ENCODE data around the gene C16orf87. TPM values are rescaled to one million over a fixed set of nuclear protein-coding genes. Genes with fewer than 3 reads are reported as not detected.

The C16orf87 gene
- total RNA-seq, 6 donors from 2014 or later = 4.2 to 9.5 (median 6.2) TPM

DNA sequence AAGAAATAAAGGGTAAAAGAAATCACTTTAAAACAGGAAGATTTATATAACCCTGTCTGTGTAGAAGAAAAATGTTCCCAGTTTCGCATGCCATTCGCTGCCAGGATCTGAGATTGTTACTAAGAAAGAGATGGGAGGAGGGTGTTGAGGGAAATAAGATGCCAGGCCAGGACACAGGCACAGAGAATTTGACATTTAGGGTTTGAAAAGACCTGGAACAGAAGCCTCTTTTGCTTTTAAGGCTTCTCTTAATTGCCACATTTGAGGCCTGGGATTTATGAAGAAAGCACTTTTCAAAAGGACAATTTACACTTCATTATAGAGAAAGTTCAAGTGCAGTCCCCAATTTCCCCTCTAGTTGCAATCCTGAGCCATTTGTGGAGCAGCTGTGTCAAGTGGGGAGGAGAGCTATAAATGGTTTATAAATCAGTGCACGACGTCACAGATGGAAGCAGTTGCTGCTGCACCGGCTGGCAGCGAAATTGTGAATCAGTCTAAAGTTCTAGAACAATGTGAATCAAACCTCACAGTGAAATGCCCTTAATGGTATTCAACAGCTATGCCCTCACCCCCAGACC is 26.5 kb upstream of the C16orf87 start:
- no peak overlapping the region for H3K4me3 ChIP-seq
- no peaks in the 10 kb centered on the region for H3K36me3 ChIP-seq
- TF ChIP-seq POLR2AphosphoS5 (IDR thresholded peaks at IDR 0.05) (no peak), EP300 (IDR thresholded peaks at IDR 0.05) (no peak)
- TF ChIP-seq, protein P1, sequence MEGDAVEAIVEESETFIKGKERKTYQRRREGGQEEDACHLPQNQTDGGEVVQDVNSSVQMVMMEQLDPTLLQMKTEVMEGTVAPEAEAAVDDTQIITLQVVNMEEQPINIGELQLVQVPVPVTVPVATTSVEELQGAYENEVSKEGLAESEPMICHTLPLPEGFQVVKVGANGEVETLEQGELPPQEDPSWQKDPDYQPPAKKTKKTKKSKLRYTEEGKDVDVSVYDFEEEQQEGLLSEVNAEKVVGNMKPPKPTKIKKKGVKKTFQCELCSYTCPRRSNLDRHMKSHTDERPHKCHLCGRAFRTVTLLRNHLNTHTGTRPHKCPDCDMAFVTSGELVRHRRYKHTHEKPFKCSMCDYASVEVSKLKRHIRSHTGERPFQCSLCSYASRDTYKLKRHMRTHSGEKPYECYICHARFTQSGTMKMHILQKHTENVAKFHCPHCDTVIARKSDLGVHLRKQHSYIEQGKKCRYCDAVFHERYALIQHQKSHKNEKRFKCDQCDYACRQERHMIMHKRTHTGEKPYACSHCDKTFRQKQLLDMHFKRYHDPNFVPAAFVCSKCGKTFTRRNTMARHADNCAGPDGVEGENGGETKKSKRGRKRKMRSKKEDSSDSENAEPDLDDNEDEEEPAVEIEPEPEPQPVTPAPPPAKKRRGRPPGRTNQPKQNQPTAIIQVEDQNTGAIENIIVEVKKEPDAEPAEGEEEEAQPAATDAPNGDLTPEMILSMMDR (IDR thresholded peaks at IDR 0.05) = peak in 4 of 6 experiments; percentile 8 to 37 (median 21)
- DNase-seq (no peak), ATAC-seq (ENCODE audit: low FRiP score in 2 of 2) (no peak)
- H3K27me3 ChIP-seq = no peaks in the 10 kb centered on the region
- 53 to 55% methylated on average over 4 to 6 of the region's 6 CpGs for WGBS, 2 donors
- H3K4me1 ChIP-seq = peaks cover 0 to 3% (median 0%) of the 10 kb centered on the region in 4 donors
- H3K9me3 ChIP-seq = no peaks in the 10 kb centered on the region
- H3K27ac ChIP-seq = no peak overlapping the region

DNA sequence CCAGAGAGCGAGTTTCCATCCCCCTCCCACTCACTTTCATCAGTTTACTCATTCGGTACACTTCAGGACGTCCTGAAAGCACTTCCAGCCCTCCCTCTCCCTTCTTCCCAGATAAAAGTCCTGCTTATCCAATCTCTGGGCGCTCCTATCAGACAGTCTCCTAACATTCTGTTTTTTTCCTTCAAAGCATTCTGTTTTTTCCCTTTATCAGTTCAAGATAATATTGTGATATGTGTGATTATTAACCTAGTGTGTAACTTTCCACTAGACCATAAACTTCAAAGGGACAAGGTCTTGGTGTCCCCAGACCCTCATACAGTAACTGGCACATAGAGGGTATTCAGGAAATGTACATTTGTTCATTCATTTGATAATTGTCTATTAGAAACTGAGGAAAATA is 24.4 kb upstream of the C16orf87 start:
- Histone ChIP-seq H3K4me1 (peaks cover 0 to 3% (median 0%) of the 10 kb centered on the region in 4 donors), H3K36me3 (no peaks in the 10 kb centered on the region), H3K27ac (no peak overlapping the region), H3K4me3 (no peak overlapping the region), H3K9me3 (no peaks in the 10 kb centered on the region), H3K27me3 (no peaks in the 10 kb centered on the region)
- TF ChIP-seq EP300 (IDR thresholded peaks at IDR 0.05) = no peak
- TF ChIP-seq POLR2A (IDR thresholded peaks at IDR 0.05) = no peak
- TF ChIP-seq, protein P1 (IDR thresholded peaks at IDR 0.05) = no peak
- no peak for TF ChIP-seq POLR2AphosphoS5 (IDR thresholded peaks at IDR 0.05)
- WGBS, 2 donors = 77% methylated on average over 4 of the region's 4 CpGs
- DNase-seq = no peak
- no peak for ATAC-seq (ENCODE audit: low FRiP score in 2 of 2)

DNA sequence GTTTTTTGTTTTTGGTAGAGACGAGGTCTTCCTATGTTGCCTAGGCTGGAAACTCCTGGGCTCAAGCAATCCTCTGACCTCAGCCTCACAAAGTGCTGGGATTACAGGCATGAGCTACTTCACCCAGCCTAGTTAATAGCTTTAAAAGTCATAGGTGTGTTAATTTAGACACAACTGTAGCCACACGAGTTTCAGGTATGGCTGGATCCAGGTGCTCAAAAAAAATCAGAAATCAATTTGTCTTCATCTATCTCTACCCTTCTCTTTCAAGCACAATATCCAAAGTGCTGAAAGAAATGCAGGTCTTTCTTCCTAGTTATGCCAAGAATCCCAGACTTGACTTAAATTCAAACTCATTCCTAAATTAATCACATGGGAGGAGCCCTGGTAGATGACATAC is 23.9 kb upstream of the C16orf87 start:
- Histone ChIP-seq H3K27ac (no peak overlapping the region), H3K4me3 (no peak overlapping the region), H3K36me3 (no peaks in the 10 kb centered on the region), H3K9me3 (no peaks in the 10 kb centered on the region), H3K27me3 (no peaks in the 10 kb centered on the region), H3K4me1 (peaks cover 0 to 3% (median 0%) of the 10 kb centered on the region in 4 donors)
- TF ChIP-seq POLR2AphosphoS5 (IDR thresholded peaks at IDR 0.05) = no peak
- TF ChIP-seq, protein P1 (IDR thresholded peaks at IDR 0.05) = no peak
- no peak for TF ChIP-seq POLR2A (IDR thresholded peaks at IDR 0.05)
- no peak for TF ChIP-seq EP300 (IDR thresholded peaks at IDR 0.05)
- ATAC-seq (ENCODE audit: low FRiP score in 2 of 2) = no peak
- no peak for DNase-seq
- WGBS, 2 donors = 87 to 89% methylated on average over 2 of the region's 2 CpGs

DNA sequence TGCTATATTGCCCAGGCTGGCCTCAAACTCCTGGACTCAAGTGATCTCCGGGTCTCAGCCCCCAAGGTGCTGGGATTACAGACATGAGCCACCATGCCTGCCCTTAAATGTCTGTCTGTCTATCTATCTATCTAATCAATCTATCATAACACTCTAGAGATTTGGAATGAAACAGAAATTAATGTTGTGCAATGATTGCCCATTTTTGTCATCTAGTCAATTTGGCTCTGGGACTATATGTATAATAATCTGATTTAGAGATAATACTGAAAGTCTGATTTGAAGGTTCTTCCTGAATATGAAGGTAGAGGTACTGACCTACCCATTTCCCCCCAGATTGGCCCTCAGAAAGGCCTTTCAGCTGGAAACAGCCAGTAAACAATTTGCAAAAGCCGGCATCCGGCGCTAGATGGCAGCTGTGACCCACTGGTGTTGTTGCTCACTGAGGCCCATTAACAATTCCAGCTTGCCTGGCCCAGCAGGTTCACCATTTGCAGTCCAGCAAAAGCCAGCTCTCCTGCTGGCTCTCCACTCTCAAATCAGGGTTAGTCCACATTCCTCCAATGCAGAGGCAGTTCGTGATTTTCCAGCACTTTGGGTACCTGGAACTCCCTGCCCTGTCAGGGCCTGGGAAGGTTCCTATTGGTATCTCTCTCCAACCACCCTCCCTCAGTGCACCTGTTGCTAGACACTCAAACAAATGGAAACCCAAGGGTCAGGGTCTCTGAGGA is 22.9 kb upstream of the C16orf87 start:
- no peak overlapping the region for H3K27ac ChIP-seq
- TF ChIP-seq POLR2AphosphoS5 (IDR thresholded peaks at IDR 0.05) (no peak), EP300 (IDR thresholded peaks at IDR 0.05) (no peak), POLR2A (IDR thresholded peaks at IDR 0.05) (no peak)
- TF ChIP-seq, protein P1 (IDR thresholded peaks at IDR 0.05) = peak; percentile 43 to 82 (median 62)
- ATAC-seq (ENCODE audit: low FRiP score in 2 of 2) = peak; percentile 62 to 85
- WGBS, 2 donors = 20 to 31% methylated on average over 5 of the region's 5 CpGs
- peak in 1 of 2 donors; percentile 77 for DNase-seq
- H3K36me3 ChIP-seq = no peaks in the 10 kb centered on the region
- H3K4me3 ChIP-seq = no peak overlapping the region
- H3K9me3 ChIP-seq = no peaks in the 10 kb centered on the region
- peaks cover 0 to 3% (median 0%) of the 10 kb centered on the region in 4 donors for H3K4me1 ChIP-seq
- H3K27me3 ChIP-seq = no peaks in the 10 kb centered on the region

Data from upper lobe of left lung (tissue), 6 donors.